ENCODE data around the gene CD53.

Gene CD53

GRCh38 chr1:110853135-110853534 lies 19.8 kb upstream of the CD53 start:
- H3K4me3 ChIP-seq (ENCODE audit: insufficient read depth, low read length, poor library complexity, severe bottlenecking) = no peak overlapping the region
- TF ChIP-seq EZH2phosphoT487 (conservative IDR thresholded peaks at IDR 0.05; ENCODE audit: low read length) = no peak
- TF ChIP-seq, protein P1, sequence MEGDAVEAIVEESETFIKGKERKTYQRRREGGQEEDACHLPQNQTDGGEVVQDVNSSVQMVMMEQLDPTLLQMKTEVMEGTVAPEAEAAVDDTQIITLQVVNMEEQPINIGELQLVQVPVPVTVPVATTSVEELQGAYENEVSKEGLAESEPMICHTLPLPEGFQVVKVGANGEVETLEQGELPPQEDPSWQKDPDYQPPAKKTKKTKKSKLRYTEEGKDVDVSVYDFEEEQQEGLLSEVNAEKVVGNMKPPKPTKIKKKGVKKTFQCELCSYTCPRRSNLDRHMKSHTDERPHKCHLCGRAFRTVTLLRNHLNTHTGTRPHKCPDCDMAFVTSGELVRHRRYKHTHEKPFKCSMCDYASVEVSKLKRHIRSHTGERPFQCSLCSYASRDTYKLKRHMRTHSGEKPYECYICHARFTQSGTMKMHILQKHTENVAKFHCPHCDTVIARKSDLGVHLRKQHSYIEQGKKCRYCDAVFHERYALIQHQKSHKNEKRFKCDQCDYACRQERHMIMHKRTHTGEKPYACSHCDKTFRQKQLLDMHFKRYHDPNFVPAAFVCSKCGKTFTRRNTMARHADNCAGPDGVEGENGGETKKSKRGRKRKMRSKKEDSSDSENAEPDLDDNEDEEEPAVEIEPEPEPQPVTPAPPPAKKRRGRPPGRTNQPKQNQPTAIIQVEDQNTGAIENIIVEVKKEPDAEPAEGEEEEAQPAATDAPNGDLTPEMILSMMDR (IDR thresholded peaks at IDR 0.05; ENCODE audit: insufficient read depth, low read length, poor library complexity, severe bottlenecking) = no peak
- no peak overlapping the region for H3K27ac ChIP-seq (ENCODE audit: low read depth, low read length)
- H3K4me2 ChIP-seq (ENCODE audit: low read depth, low read length, poor library complexity, severe bottlenecking) = no peak overlapping the region
- H3K27me3 ChIP-seq (ENCODE audit: low read length) = no peaks in the 10 kb centered on the region
- no peak overlapping the region for H2AFZ ChIP-seq (ENCODE audit: low read depth, low read length, severe bottlenecking)
- H3K9ac ChIP-seq (ENCODE audit: low read length) = no peak overlapping the region
- no peaks in the 10 kb centered on the region for H3K9me3 ChIP-seq (ENCODE audit: insufficient read depth, low read length)
- no peaks in the 10 kb centered on the region for H3K79me2 ChIP-seq (ENCODE audit: insufficient read depth, low read length)
- no peaks in the 10 kb centered on the region for H3F3A ChIP-seq (ENCODE audit: insufficient read depth)
- no peaks in the 10 kb centered on the region for H3K36me3 ChIP-seq (ENCODE audit: low read length)
- no peaks in the 10 kb centered on the region for H3K9me2 ChIP-seq (replicated peaks; ENCODE audit: insufficient read depth, low read length)
- H4K20me1 ChIP-seq (ENCODE audit: low read depth, low read length) = no peaks in the 10 kb centered on the region

GRCh38 chr1:110856410-110856809 lies 16.5 kb upstream of the CD53 start:
- Histone ChIP-seq H3K36me3 (ENCODE audit: low read length) (no peaks in the 10 kb centered on the region), H3K9me3 (ENCODE audit: insufficient read depth, low read length) (no peaks in the 10 kb centered on the region), H3K4me2 (ENCODE audit: low read depth, low read length, poor library complexity, severe bottlenecking) (no peak overlapping the region), H4K20me1 (ENCODE audit: low read depth, low read length) (no peaks in the 10 kb centered on the region), H3K9ac (ENCODE audit: low read length) (no peak overlapping the region), H3K79me2 (ENCODE audit: insufficient read depth, low read length) (no peaks in the 10 kb centered on the region), H3K27ac (ENCODE audit: low read depth, low read length) (no peak overlapping the region), H3K9me2 (replicated peaks; ENCODE audit: insufficient read depth, low read length) (no peaks in the 10 kb centered on the region), H3K4me3 (ENCODE audit: insufficient read depth, low read length, poor library complexity, severe bottlenecking) (no peak overlapping the region), H2AFZ (ENCODE audit: low read depth, low read length, severe bottlenecking) (no peak overlapping the region), H3F3A (ENCODE audit: insufficient read depth) (no peaks in the 10 kb centered on the region), H3K27me3 (ENCODE audit: low read length) (no peaks in the 10 kb centered on the region)
- TF ChIP-seq, protein P1 (IDR thresholded peaks at IDR 0.05; ENCODE audit: insufficient read depth, low read length, poor library complexity, severe bottlenecking) = no peak
- no peak for TF ChIP-seq EZH2phosphoT487 (conservative IDR thresholded peaks at IDR 0.05; ENCODE audit: low read length)

GRCh38 chr1:110857964-110858948 lies 14.7 kb upstream of the CD53 start:
- Histone ChIP-seq H3K27me3 (ENCODE audit: low read length) (no peaks in the 10 kb centered on the region), H3K4me2 (ENCODE audit: low read depth, low read length, poor library complexity, severe bottlenecking) (no peak overlapping the region), H3K4me3 (ENCODE audit: insufficient read depth, low read length, poor library complexity, severe bottlenecking) (no peak overlapping the region), H3F3A (ENCODE audit: insufficient read depth) (no peaks in the 10 kb centered on the region), H3K9ac (ENCODE audit: low read length) (no peak overlapping the region), H3K9me2 (replicated peaks; ENCODE audit: insufficient read depth, low read length) (no peaks in the 10 kb centered on the region), H2AFZ (ENCODE audit: low read depth, low read length, severe bottlenecking) (no peak overlapping the region), H3K79me2 (ENCODE audit: insufficient read depth, low read length) (no peaks in the 10 kb centered on the region), H4K20me1 (ENCODE audit: low read depth, low read length) (no peaks in the 10 kb centered on the region), H3K9me3 (ENCODE audit: insufficient read depth, low read length) (no peaks in the 10 kb centered on the region), H3K27ac (ENCODE audit: low read depth, low read length) (no peak overlapping the region), H3K36me3 (ENCODE audit: low read length) (no peaks in the 10 kb centered on the region)
- TF ChIP-seq EZH2phosphoT487 (conservative IDR thresholded peaks at IDR 0.05; ENCODE audit: low read length) = no peak
- TF ChIP-seq, protein P1 (IDR thresholded peaks at IDR 0.05; ENCODE audit: insufficient read depth, low read length, poor library complexity, severe bottlenecking) = no peak

All from SU-DHL-6 (cell line).